SK-N-SH treated with all-trans-retinoic acid at 6 μM for 48 hours (cell line): ENCODE data around the gene GNA12.

Experiments used
- ATAC-seq: fragments of 200-7000 bp; cut with Tn5 transposase; 3 replicates; pipeline ENCODE4 v1.9.1; 2020; ENCODE audit warnings: mild to moderate bottlenecking, moderate library complexity
- ARNTL ChIP-seq: fragments of 450-650 bp; formaldehyde crosslinking; IDR thresholded peaks from 2 replicates; pipeline ENCODE4 v1.5.0; 2020; ENCODE audit warnings: low read depth, mild to moderate bottlenecking, moderate library complexity, borderline replicate concordance
- BACH2 ChIP-seq: fragments of 250-450 bp; sonication (Bioruptor Pico); IDR thresholded peaks from 2 replicates; pipeline ENCODE4 v1.9.0; 2021; ENCODE audit warnings: mild to moderate bottlenecking, borderline replicate concordance
- CSDC2 ChIP-seq: fragments of 250-450 bp; sonication (Bioruptor Pico); IDR thresholded peaks from 2 replicates; pipeline ENCODE4 v1.5.0; 2020; ENCODE audit warnings: mild to moderate bottlenecking, moderate library complexity
- ESRRG ChIP-seq: fragments of 250-450 bp; sonication (Bioruptor Pico); IDR thresholded peaks from 2 replicates; pipeline ENCODE4 v1.6.1; 2021; ENCODE audit warnings: mild to moderate bottlenecking
- GLIS3 ChIP-seq: fragments of 250-450 bp; sonication (Bioruptor Pico); IDR thresholded peaks from 2 replicates; pipeline ENCODE4 v1.5.0; 2020; ENCODE audit warnings: mild to moderate bottlenecking, moderate library complexity
- ISL1 ChIP-seq: fragments of 250-450 bp; sonication (Bioruptor Pico); IDR thresholded peaks from 2 replicates; pipeline ENCODE4 v2.1.2; 2022; ENCODE audit warnings: mild to moderate bottlenecking, moderate library complexity
- OSR1 ChIP-seq: fragments of 250-450 bp; sonication (Bioruptor Pico); IDR thresholded peaks from 2 replicates; pipeline ENCODE4 v1.8.0; 2022; ENCODE audit warnings: moderate library complexity, mild to moderate bottlenecking, inconsistent platforms
- PPARA ChIP-seq: fragments of 250-450 bp; sonication (Bioruptor Pico); IDR thresholded peaks from 2 replicates; pipeline ENCODE4 v1.5.0; 2020; ENCODE audit warnings: mild to moderate bottlenecking, borderline replicate concordance
- RARB ChIP-seq: fragments of 250-450 bp; sonication (Bioruptor Pico); IDR thresholded peaks from 2 replicates; pipeline ENCODE4 v1.8.0; 2021; ENCODE audit warnings: mild to moderate bottlenecking, moderate library complexity
- SNAI2 ChIP-seq: fragments of 250-450 bp; sonication (Bioruptor Pico); IDR thresholded peaks from 2 replicates; pipeline ENCODE4 v1.5.0; 2020; ENCODE audit warnings: mild to moderate bottlenecking, moderate library complexity
- TCF4 ChIP-seq: fragments of 250-450 bp; sonication (Bioruptor Pico); IDR thresholded peaks from 2 replicates; pipeline ENCODE4 v1.8.0; 2021; ENCODE audit warnings: mild to moderate bottlenecking, moderate library complexity, borderline replicate concordance
- TOX ChIP-seq: fragments of 250-450 bp; sonication (Bioruptor Pico); IDR thresholded peaks from 2 replicates; pipeline ENCODE4 v1.8.0; 2021; ENCODE audit warnings: mild to moderate bottlenecking, moderate library complexity, borderline replicate concordance
- ZC3H10 ChIP-seq: fragments of 250-450 bp; sonication (Bioruptor Pico); IDR thresholded peaks from 2 replicates; pipeline ENCODE4 v1.5.1; 2021; ENCODE audit warnings: mild to moderate bottlenecking, moderate library complexity
- ZFP3 ChIP-seq: fragments of 250-450 bp; sonication (Bioruptor Pico); IDR thresholded peaks from 2 replicates; pipeline ENCODE4 v1.5.0; 2020; ENCODE audit warnings: mild to moderate bottlenecking, moderate library complexity
- ZFP30 ChIP-seq: fragments of 450-650 bp; formaldehyde crosslinking; IDR thresholded peaks from 2 replicates; pipeline ENCODE4 v1.5.0; 2022; ENCODE audit warnings: mild to moderate bottlenecking, moderate library complexity
- ZNF565 ChIP-seq: fragments of 450-650 bp; formaldehyde crosslinking; conservative IDR thresholded peaks from 2 replicates; pipeline ENCODE4 v1.5.0; 2020; ENCODE audit warnings: low read depth, mild to moderate bottlenecking, moderate library complexity
- ZNF70 ChIP-seq: fragments of 450-650 bp; formaldehyde crosslinking; IDR thresholded peaks from 2 replicates; pipeline ENCODE4 v1.5.0; 2020; ENCODE audit warnings: mild to moderate bottlenecking, moderate library complexity
- ZNF8 ChIP-seq: fragments of 450-650 bp; formaldehyde crosslinking; IDR thresholded peaks from 2 replicates; pipeline ENCODE4 v1.5.0; 2020; ENCODE audit warnings: mild to moderate bottlenecking, moderate library complexity
- TF ChIP-seq, protein P1 (sequence below): fragments of 250-450 bp; sonication (Bioruptor Pico); IDR thresholded peaks from 2 replicates; pipeline ENCODE4 v1.5.1; 2021; ENCODE audit warnings: mild to moderate bottlenecking, moderate library complexity
- TF ChIP-seq, protein P2 (sequence below): fragments of 250-450 bp; sonication (Bioruptor Pico); IDR thresholded peaks from 2 replicates; pipeline ENCODE4 v1.8.0; 2020; ENCODE audit warnings: mild to moderate bottlenecking, moderate library complexity, borderline replicate concordance
- TF ChIP-seq, protein P3 (sequence below): fragments of 250-450 bp; sonication (Bioruptor Pico); IDR thresholded peaks from 2 replicates; pipeline ENCODE4 v1.5.1; 2020; ENCODE audit warnings: low read depth, mild to moderate bottlenecking, moderate library complexity

The GNA12 gene

GRCh38 chr7:2837496-2837895 lies 6.6 kb downstream of the GNA12 start:
- no peak for ATAC-seq
- TF ChIP-seq TOX (CRISPR knock-in tag), result no peak
- TF ChIP-seq RARB (CRISPR knock-in tag), result no peak
- TF ChIP-seq OSR1 (CRISPR knock-in tag), result no peak
- TF ChIP-seq GLIS3 (CRISPR knock-in tag), result no peak
- TF ChIP-seq ZFP30 (CRISPR knock-in tag), result no peak
- no peak for TF ChIP-seq PPARA
- no peak for TF ChIP-seq TCF4 (CRISPR knock-in tag)
- TF ChIP-seq, protein P1, sequence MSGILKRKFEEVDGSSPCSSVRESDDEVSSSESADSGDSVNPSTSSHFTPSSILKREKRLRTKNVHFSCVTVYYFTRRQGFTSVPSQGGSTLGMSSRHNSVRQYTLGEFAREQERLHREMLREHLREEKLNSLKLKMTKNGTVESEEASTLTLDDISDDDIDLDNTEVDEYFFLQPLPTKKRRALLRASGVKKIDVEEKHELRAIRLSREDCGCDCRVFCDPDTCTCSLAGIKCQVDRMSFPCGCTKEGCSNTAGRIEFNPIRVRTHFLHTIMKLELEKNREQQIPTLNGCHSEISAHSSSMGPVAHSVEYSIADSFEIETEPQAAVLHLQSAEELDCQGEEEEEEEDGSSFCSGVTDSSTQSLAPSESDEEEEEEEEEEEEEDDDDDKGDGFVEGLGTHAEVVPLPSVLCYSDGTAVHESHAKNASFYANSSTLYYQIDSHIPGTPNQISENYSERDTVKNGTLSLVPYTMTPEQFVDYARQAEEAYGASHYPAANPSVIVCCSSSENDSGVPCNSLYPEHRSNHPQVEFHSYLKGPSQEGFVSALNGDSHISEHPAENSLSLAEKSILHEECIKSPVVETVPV (CRISPR knock-in tag), result no peak
- TF ChIP-seq ESRRG (CRISPR knock-in tag), result no peak
- TF ChIP-seq, protein P2, sequence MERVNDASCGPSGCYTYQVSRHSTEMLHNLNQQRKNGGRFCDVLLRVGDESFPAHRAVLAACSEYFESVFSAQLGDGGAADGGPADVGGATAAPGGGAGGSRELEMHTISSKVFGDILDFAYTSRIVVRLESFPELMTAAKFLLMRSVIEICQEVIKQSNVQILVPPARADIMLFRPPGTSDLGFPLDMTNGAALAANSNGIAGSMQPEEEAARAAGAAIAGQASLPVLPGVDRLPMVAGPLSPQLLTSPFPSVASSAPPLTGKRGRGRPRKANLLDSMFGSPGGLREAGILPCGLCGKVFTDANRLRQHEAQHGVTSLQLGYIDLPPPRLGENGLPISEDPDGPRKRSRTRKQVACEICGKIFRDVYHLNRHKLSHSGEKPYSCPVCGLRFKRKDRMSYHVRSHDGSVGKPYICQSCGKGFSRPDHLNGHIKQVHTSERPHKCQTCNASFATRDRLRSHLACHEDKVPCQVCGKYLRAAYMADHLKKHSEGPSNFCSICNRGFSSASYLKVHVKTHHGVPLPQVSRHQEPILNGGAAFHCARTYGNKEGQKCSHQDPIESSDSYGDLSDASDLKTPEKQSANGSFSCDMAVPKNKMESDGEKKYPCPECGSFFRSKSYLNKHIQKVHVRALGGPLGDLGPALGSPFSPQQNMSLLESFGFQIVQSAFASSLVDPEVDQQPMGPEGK (CRISPR knock-in tag), result no peak
- TF ChIP-seq ARNTL (CRISPR knock-in tag), result no peak

GRCh38 chr7:2834748-2835441 lies 9.2 kb downstream of the GNA12 start:
- ATAC-seq, result no peak
- TF ChIP-seq, protein P2 (CRISPR knock-in tag), result no peak
- no peak for TF ChIP-seq SNAI2
- TF ChIP-seq TCF4 (CRISPR knock-in tag), result no peak
- TF ChIP-seq, all 23 proteins: peak for 0

- TF ChIP-seq ZFP30 (CRISPR knock-in tag) (no peak), ZNF8 (CRISPR knock-in tag) (no peak), ZNF70 (CRISPR knock-in tag) (no peak), TOX (CRISPR knock-in tag) (no peak), CSDC2 (CRISPR knock-in tag) (no peak), RARB (CRISPR knock-in tag) (no peak), ZFP3 (CRISPR knock-in tag) (no peak), BACH2 (no peak), ZNF565 (CRISPR knock-in tag) (no peak)
- TF ChIP-seq, protein P1 (CRISPR knock-in tag), result no peak
- TF ChIP-seq, all 23 proteins: peak for 0
- ATAC-seq, result no peak
These were observed 10.8 kb downstream of the GNA12 start for GRCh38 chr7:2833083-2833910.

DNA sequence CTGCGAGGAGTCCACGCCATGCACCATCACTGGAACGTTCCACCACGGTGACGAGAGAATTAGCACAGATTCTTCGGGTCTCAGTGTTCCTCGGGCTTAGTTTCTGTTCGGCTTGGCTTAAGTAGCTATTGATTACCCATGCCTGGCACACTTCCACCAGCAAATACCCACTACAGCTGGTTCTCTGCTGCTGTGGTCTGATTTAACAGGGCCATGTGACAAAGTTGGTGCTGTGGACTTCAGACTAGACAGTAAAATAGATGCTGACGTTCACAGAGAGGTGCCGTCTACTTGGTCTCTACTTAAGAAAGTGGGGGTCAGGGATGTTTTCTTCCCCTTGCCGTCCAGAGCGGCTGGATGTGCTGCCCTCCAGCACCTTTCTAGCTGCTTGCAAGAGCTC lies 11.6 kb downstream of the GNA12 start:
- no peak for ATAC-seq
- TF ChIP-seq GLIS3 (CRISPR knock-in tag) (no peak), ISL1 (CRISPR knock-in tag) (no peak), PPARA (no peak), SNAI2 (no peak), RARB (CRISPR knock-in tag) (no peak), ZC3H10 (CRISPR knock-in tag) (no peak), ZFP3 (CRISPR knock-in tag) (no peak), ZFP30 (CRISPR knock-in tag) (no peak), TOX (CRISPR knock-in tag) (no peak)
- TF ChIP-seq, protein P2 (CRISPR knock-in tag), result no peak
- TF ChIP-seq, protein P3, sequence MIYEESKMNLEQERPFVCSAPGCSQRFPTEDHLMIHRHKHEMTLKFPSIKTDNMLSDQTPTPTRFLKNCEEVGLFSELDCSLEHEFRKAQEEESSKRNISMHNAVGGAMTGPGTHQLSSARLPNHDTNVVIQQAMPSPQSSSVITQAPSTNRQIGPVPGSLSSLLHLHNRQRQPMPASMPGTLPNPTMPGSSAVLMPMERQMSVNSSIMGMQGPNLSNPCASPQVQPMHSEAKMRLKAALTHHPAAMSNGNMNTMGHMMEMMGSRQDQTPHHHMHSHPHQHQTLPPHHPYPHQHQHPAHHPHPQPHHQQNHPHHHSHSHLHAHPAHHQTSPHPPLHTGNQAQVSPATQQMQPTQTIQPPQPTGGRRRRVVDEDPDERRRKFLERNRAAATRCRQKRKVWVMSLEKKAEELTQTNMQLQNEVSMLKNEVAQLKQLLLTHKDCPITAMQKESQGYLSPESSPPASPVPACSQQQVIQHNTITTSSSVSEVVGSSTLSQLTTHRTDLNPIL (CRISPR knock-in tag), result no peak
